HT-29 (cell line): ENCODE measurements around the gene ST6GALNAC1. TPM values are rescaled to one million over a fixed set of nuclear protein-coding genes. Genes with fewer than 3 reads are reported as not detected.
A peak's percentile ranks its signal among the peaks of the same experiment; 100 is the strongest.

Experiments used
- DNase-seq: peaks from one replicate; pipeline ENCODE4 v3.0.0-alpha.2; 2015; ENCODE audit warnings: low spot score
- small RNA-seq: library from RNA; depleted of rRNA; stranded (forward); fragments of <200 nt; gene quantifications from one replicate; pipeline ENCODE3, GENCODE V24; 2014
- total RNA-seq: library from RNA; depleted of rRNA; stranded (reverse); fragments of >200 nt; shearing (Covaris generic); gene quantifications from 2 replicates; pipeline ENCODE4 v1.2.3, GENCODE V29; 2014; rRNA removed

The ST6GALNAC1 gene
- total RNA-seq, 1 experiment from 2014 or later: 9.6 TPM

GRCh38 chr17:76581515-76581914 lies 62.0 kb downstream of the ST6GALNAC1 start:
- no peak for DNase-seq

- no peak for DNase-seq
These were observed 64.3 kb downstream of the ST6GALNAC1 start for GRCh38 chr17:76579281-76579680.

- DNase-seq: peak; percentile 68
These were observed 65.2 kb downstream of the ST6GALNAC1 start for GRCh38 chr17:76578376-76578775.

- no peak for DNase-seq
These were observed 65.7 kb downstream of the ST6GALNAC1 start for GRCh38 chr17:76577876-76578275.

- no peak for DNase-seq
These were observed 67.4 kb downstream of the ST6GALNAC1 start for GRCh38 chr17:76576189-76576588.

GRCh38 chr17:76575570-76575969 lies 68.0 kb downstream of the ST6GALNAC1 start:
- no peak for DNase-seq

Small RNA genes lying within 50 kb of the gene (small RNA-seq; reads per million reads assigned to genes)
- gene AC015802.2 (not detected), gene RNU6-227P (not detected)

Other genes with a start within 250 kb of the ST6GALNAC1 start
- gene UBE2O, start 190.6 kb downstream of the ST6GALNAC1 start, total RNA-seq: 22.4 and 24.4 TPM in 2 replicates
- not detected in 2 replicates for gene AANAT, start 176.2 kb downstream of the ST6GALNAC1 start, total RNA-seq
- 42.0 and 46.5 TPM in 2 replicates for gene RHBDF2, start 142.3 kb downstream of the ST6GALNAC1 start, total RNA-seq
- gene CYGB, start 106.0 kb downstream of the ST6GALNAC1 start, total RNA-seq: not detected in 2 replicates
- not detected in 2 replicates for gene PRCD, start 103.7 kb downstream of the ST6GALNAC1 start, total RNA-seq
- 1.0 and 2.6 TPM in 2 replicates for gene ST6GALNAC2, start 57.9 kb downstream of the ST6GALNAC1 start, total RNA-seq
- 0.23 and 0.99 TPM in 2 replicates for gene MXRA7, start 67.2 kb upstream of the ST6GALNAC1 start, total RNA-seq
- gene JMJD6, start 82.8 kb upstream of the ST6GALNAC1 start, total RNA-seq: 28.0 and 34.0 TPM in 2 replicates
- 52.1 and 52.8 TPM in 2 replicates for gene METTL23, start 83.1 kb upstream of the ST6GALNAC1 start, total RNA-seq
- gene SRSF2, start 93.6 kb upstream of the ST6GALNAC1 start, total RNA-seq: 1,245 and 1,410 TPM in 2 replicates
- 21.5 and 24.9 TPM in 2 replicates for gene MFSD11, start 94.4 kb upstream of the ST6GALNAC1 start, total RNA-seq
- gene MGAT5B, start 224.6 kb upstream of the ST6GALNAC1 start, total RNA-seq: not detected in 2 replicates